ENCODE data around the gene NMT2. TPM values are rescaled to one million over a fixed set of nuclear protein-coding genes. Genes with fewer than 3 reads are reported as not detected.
A peak's percentile ranks its signal among the peaks of the same experiment; 100 is the strongest.

Gene NMT2
- total RNA-seq, 1 donor from 2014 or later = 39.6 TPM

- no peak overlapping the region for H3K27ac Mint-ChIP-seq
Observed at GRCh38 chr10:15168786-15169554, 477 bp upstream of the NMT2 start.

DNA sequence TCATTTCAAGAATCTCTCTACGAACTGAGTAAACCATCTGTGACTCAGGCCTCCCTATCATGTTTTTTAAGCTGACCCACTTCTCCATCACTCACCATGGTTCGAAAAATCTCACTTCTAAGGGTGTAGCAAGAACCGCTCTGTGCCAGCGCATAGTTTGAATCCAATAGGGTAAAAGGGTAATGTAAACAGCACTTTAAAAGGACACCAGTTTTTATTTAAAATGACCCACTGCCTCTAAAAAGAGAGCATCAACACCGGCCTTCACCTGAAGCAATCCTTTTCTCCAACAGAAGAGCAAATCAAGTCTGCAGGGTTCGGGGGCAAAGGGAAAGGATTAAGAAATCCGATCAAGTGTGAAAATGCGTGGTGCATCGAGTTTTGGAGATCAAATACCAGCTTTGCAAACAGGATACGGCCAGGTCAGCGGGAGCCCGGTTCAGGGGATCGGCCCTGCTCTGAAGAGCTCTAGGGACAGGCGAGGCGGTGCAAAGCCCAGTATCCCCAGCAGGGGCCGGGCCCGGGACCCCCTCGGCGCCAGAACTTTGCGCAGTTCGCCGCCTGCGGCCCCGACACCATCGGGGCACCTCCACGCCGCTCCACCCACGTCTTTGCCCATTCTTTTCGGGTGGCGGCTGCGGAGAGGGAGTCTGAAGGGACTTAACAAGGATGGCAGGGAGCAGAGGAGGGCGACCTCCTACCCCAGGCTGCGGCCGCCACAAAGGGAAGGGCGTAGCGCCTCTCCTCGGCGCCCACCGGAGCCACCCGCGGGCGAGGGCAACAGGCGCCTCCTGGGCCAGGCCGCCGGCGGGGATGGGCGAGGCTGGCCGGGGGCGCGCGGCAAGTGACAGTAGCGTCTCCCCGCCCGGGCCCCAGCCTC, 842 bp downstream of the NMT2 start:
- TF ChIP-seq, protein P1, sequence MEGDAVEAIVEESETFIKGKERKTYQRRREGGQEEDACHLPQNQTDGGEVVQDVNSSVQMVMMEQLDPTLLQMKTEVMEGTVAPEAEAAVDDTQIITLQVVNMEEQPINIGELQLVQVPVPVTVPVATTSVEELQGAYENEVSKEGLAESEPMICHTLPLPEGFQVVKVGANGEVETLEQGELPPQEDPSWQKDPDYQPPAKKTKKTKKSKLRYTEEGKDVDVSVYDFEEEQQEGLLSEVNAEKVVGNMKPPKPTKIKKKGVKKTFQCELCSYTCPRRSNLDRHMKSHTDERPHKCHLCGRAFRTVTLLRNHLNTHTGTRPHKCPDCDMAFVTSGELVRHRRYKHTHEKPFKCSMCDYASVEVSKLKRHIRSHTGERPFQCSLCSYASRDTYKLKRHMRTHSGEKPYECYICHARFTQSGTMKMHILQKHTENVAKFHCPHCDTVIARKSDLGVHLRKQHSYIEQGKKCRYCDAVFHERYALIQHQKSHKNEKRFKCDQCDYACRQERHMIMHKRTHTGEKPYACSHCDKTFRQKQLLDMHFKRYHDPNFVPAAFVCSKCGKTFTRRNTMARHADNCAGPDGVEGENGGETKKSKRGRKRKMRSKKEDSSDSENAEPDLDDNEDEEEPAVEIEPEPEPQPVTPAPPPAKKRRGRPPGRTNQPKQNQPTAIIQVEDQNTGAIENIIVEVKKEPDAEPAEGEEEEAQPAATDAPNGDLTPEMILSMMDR (IDR thresholded peaks at IDR 0.05; ENCODE audit: unreplicated experiment) = peak; percentile 64
- Mint-ChIP-seq H3K27me3 (no peaks in the 10 kb centered on the region), H3K4me3 (ENCODE audit: low read depth) (peak overlapping the region; percentile 87), H3K9me3 (ENCODE audit: low read depth) (no peaks in the 10 kb centered on the region), H3K36me3 (ENCODE audit: insufficient read depth) (peaks cover 2% of the 10 kb centered on the region), H3K27ac (peak overlapping the region; percentile 94), H3K4me1 (ENCODE audit: low read depth) (peaks cover 23% of the 10 kb centered on the region)
- DNase-seq (ENCODE audit: low spot score, unreplicated experiment) = peak; percentile 61

More at GRCh38 chr10:15168786-15169554, 477 bp upstream of the NMT2 start:
- Mint-ChIP-seq H3K4me3 (ENCODE audit: low read depth) (no peak overlapping the region), H3K36me3 (ENCODE audit: insufficient read depth) (peaks cover 2% of the 10 kb centered on the region), H3K9me3 (ENCODE audit: low read depth) (no peaks in the 10 kb centered on the region), H3K4me1 (ENCODE audit: low read depth) (peaks cover 23% of the 10 kb centered on the region), H3K27me3 (no peaks in the 10 kb centered on the region)
- TF ChIP-seq, protein P1 (IDR thresholded peaks at IDR 0.05; ENCODE audit: unreplicated experiment) = no peak
- DNase-seq (ENCODE audit: low spot score, unreplicated experiment) = peak; percentile 94

DNA sequence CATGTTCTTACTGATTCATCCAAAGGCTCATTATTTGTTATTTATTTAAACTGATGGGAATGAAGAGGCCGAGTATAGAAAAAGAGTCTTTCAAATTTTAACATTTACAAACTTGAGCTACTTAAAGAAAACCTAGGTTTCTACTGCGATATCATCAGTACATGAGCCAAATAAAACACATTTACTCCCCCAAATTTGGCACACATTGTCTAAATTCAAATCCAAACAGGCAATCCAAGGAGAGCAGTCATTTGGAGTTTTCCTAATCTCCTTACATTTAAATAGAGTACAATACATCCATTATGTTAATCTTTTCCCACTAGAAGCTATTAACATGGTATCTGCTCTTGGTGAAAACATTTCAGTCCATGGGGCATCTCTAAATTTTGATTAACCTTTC, 2.2 kb downstream of the NMT2 start:
- Mint-ChIP-seq H3K36me3 (ENCODE audit: insufficient read depth) (peaks cover 2% of the 10 kb centered on the region), H3K27me3 (no peaks in the 10 kb centered on the region), H3K27ac (peak overlapping the region; percentile 89), H3K4me3 (ENCODE audit: low read depth) (peak overlapping the region; percentile 87), H3K4me1 (ENCODE audit: low read depth) (peaks cover 23% of the 10 kb centered on the region), H3K9me3 (ENCODE audit: low read depth) (no peaks in the 10 kb centered on the region)
- TF ChIP-seq, protein P1 (IDR thresholded peaks at IDR 0.05; ENCODE audit: unreplicated experiment) = no peak
- DNase-seq (ENCODE audit: low spot score, unreplicated experiment) = no peak

- H3K4me3 Mint-ChIP-seq (ENCODE audit: low read depth) = no peak overlapping the region
- no peaks in the 10 kb centered on the region for H3K9me3 Mint-ChIP-seq (ENCODE audit: low read depth)
- H3K27ac Mint-ChIP-seq = no peak overlapping the region
- H3K36me3 Mint-ChIP-seq (ENCODE audit: insufficient read depth) = peaks cover 2% of the 10 kb centered on the region
- peaks cover 22% of the 10 kb centered on the region for H3K4me1 Mint-ChIP-seq (ENCODE audit: low read depth)
- no peaks in the 10 kb centered on the region for H3K27me3 Mint-ChIP-seq
- no peak for DNase-seq (ENCODE audit: low spot score, unreplicated experiment)
- TF ChIP-seq, protein P1 (IDR thresholded peaks at IDR 0.05; ENCODE audit: unreplicated experiment) = no peak
Observed at GRCh38 chr10:15163253-15163828, 5.2 kb downstream of the NMT2 start.

DNA sequence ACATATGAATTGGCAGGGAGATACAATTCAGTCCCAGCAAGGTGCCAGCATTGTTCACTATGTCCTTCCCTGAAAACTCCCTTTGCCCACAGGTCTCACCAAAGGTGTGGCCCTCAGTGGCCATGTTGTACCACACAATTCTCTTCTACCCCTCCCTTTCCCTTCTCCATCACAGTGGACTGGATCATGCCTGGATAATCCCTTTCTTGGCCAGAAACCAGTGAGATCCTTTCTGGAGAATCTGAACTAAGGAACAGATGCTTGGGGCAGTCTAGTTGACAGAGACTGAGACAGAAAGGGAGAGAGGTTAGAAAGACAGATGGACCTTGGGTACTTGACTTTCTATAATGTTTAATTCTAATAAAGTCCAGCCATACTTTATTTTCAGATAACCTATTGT, 9.5 kb downstream of the NMT2 start:
- Mint-ChIP-seq H3K9me3 (ENCODE audit: low read depth) (no peaks in the 10 kb centered on the region), H3K4me1 (ENCODE audit: low read depth) (peaks cover 6% of the 10 kb centered on the region), H3K27ac (no peak overlapping the region), H3K4me3 (ENCODE audit: low read depth) (no peak overlapping the region), H3K27me3 (no peaks in the 10 kb centered on the region), H3K36me3 (ENCODE audit: insufficient read depth) (peaks cover 4% of the 10 kb centered on the region)
- no peak for DNase-seq (ENCODE audit: low spot score, unreplicated experiment)
- TF ChIP-seq, protein P1 (IDR thresholded peaks at IDR 0.05; ENCODE audit: unreplicated experiment) = no peak

Measured in progenitor cell of endocrine pancreas (in vitro differentiated cells).